Endothelial cell of umbilical vein (primary cell): ENCODE data around the gene KLHL25. TPM values are rescaled to one million over a fixed set of nuclear protein-coding genes. Genes with fewer than 3 reads are reported as not detected.

Experiments used
- BruUV-seq: library from RNA; stranded (reverse); fragments of 400-500 nt; replicated peaks from 2 replicates; lab custom pipeline; 2021; lab: Mats Ljungman, UMichigan
- CTCF ChIA-PET: fragments of 300-600, 350-600 bp; sonication (Branson Sonifier 250); formaldehyde crosslinking; loops from one replicate; lab custom pipeline; 2021; ENCODE audit warnings: antibody characterized with exemption, inconsistent platforms; lab: Charles Lee
- POLR2A ChIA-PET: fragments of 300-600, 350-600 bp; sonication (Branson Sonifier 250); formaldehyde crosslinking; loops from one replicate; lab custom pipeline; 2021; ENCODE audit warnings: antibody characterized with exemption, inconsistent platforms; lab: Charles Lee
- DNase-seq: peaks from one replicate; pipeline ENCODE4 v3.0.0-alpha.2; 2011; ENCODE audit warnings: low read depth, low spot score
- FAIRE-seq: peaks from 2 replicates; lab custom pipeline; 2011; peaks lifted over from hg19 to GRCh38; lab: Jason Lieb, UNC
- H2AFZ ChIP-seq: 2 replicates; pipeline ENCODE4 v1.6.0; 2012; ENCODE audit warnings: low read depth, low read length, control low read depth, inconsistent platforms
- H3K27ac ChIP-seq: 2 replicates; pipeline ENCODE4 v1.5.1; 2011; ENCODE audit warnings: low read depth, mild to moderate bottlenecking, control low read depth, low read length, moderate library complexity; ENCODE audit not compliant: insufficient read depth
- H3K27me3 ChIP-seq, 2 experiments: 2 replicates each; pipeline versions ENCODE4 v1.6.0 to v1.6.1; 2011; ENCODE audit warnings: low read length in 2 of 2, mixed read lengths in 1 of 2; ENCODE audit not compliant: control insufficient read depth in 2 of 2, insufficient read depth in 2 of 2
- H3K36me3 ChIP-seq, 2 experiments: 2 replicates in 1 of 2; 3 replicates in 1 of 2; pipeline ENCODE4 v1.5.1; 2011; ENCODE audit warnings: low read length in 2 of 2, mild to moderate bottlenecking in 1 of 2, moderate library complexity in 1 of 2; ENCODE audit not compliant: control insufficient read depth in 2 of 2, insufficient read depth in 2 of 2; ENCODE audit errors: extremely low read depth in 1 of 2
- H3K4me1 ChIP-seq: 3 replicates; pipeline ENCODE4 v1.5.1; 2011; ENCODE audit warnings: mild to moderate bottlenecking, low read length; ENCODE audit not compliant: control insufficient read depth, insufficient read depth; ENCODE audit errors: extremely low read depth
- H3K4me2 ChIP-seq: 2 replicates; pipeline ENCODE4 v1.6.1; 2011; ENCODE audit warnings: low read length, control low read depth, mixed read lengths; ENCODE audit not compliant: insufficient read depth
- H3K4me3 ChIP-seq, 3 experiments: fragments of 200-600 bp in 1 of 3; sonication (generic), shearing (Covaris generic) in 1 of 3; replicated peaks in 1 of 3; 2 replicates each; pipeline ENCODE4 v1.5.1; 2011 to 2016; ENCODE audit warnings: control low read depth in 3 of 3, low read length in 3 of 3, mild to moderate bottlenecking in 2 of 3, inconsistent platforms in 1 of 3, low read depth in 1 of 3, moderate library complexity in 1 of 3; ENCODE audit not compliant: insufficient read depth in 1 of 3
- H3K79me2 ChIP-seq: 2 replicates; pipeline ENCODE4 v1.6.0; 2012; ENCODE audit warnings: low read length, inconsistent platforms; ENCODE audit not compliant: control insufficient read depth, insufficient read depth
- H3K9ac ChIP-seq: replicated peaks from 2 replicates; pipeline ENCODE3; 2011; ENCODE audit warnings: low read length, control low read depth; ENCODE audit not compliant: insufficient read depth; ENCODE audit errors: extremely low read depth
- H3K9me1 ChIP-seq: replicated peaks from 3 replicates; pipeline ENCODE4 v1.6.0; 2011; ENCODE audit warnings: mild to moderate bottlenecking, low read length; ENCODE audit not compliant: control insufficient read depth, insufficient read depth; ENCODE audit errors: extremely low read depth
- H3K9me3 ChIP-seq: replicated peaks from 2 replicates; pipeline ENCODE4 v1.5.1; 2012; ENCODE audit warnings: low read length, inconsistent platforms; ENCODE audit not compliant: control insufficient read depth, insufficient read depth
- H4K20me1 ChIP-seq: replicated peaks from 2 replicates; pipeline ENCODE3; 2011; ENCODE audit warnings: mild to moderate bottlenecking, low read length; ENCODE audit not compliant: control insufficient read depth, insufficient read depth; ENCODE audit errors: extremely low read depth
- CTCF ChIP-seq, 2 donors: IDR thresholded peaks; 1 replicate in 1 of 2; 2 replicates in 1 of 2; pipeline ENCODE4 v1.5.1; 2011; ENCODE audit warnings: low read length in 2 of 2, mild to moderate bottlenecking in 2 of 2, moderate library complexity in 2 of 2, control low read depth in 1 of 2, inconsistent platforms in 1 of 2, low read depth in 1 of 2; ENCODE audit not compliant: insufficient read depth in 1 of 2; ENCODE audit errors: extremely low read depth in 1 of 2
- FOS ChIP-seq: IDR thresholded peaks from 2 replicates; pipeline ENCODE4 v1.6.1; 2011; ENCODE audit warnings: mild to moderate bottlenecking, low read length, moderate library complexity, borderline replicate concordance; ENCODE audit not compliant: insufficient read depth
- JUN ChIP-seq: IDR thresholded peaks from 2 replicates; pipeline ENCODE4 v1.6.1; 2011; ENCODE audit warnings: borderline replicate concordance, low read depth; ENCODE audit not compliant: insufficient read length, insufficient read depth
- MAX ChIP-seq: IDR thresholded peaks from 2 replicates; pipeline ENCODE4 v1.6.1; 2011; ENCODE audit not compliant: insufficient read depth, insufficient read length
- MYC ChIP-seq: IDR thresholded peaks from one replicate; pipeline ENCODE4 v1.6.1; 2011; ENCODE audit warnings: mild to moderate bottlenecking, low read depth, low read length
- POLR2A ChIP-seq: IDR thresholded peaks from 2 replicates; pipeline ENCODE4 v1.6.1; 2012; ENCODE audit warnings: low read depth, mild to moderate bottlenecking, control low read depth, low read length
- POLR2AphosphoS5 ChIP-seq: IDR thresholded peaks from 2 replicates; pipeline ENCODE4 v1.6.1; 2012; ENCODE audit warnings: low read depth, mild to moderate bottlenecking, control low read depth, low read length, moderate library complexity; ENCODE audit not compliant: insufficient read depth
- dilution Hi-C: fragments of 300-500 bp; cut with MboI; formaldehyde crosslinking; loops from one replicate; pipeline ENCODE4 v1.15.0; 2019; ENCODE audit warnings: low sequenced_read_pairs; ENCODE audit not compliant: extremely low pct_ligation_motif_present
- intact Hi-C: fragments of 100-400 bp; cut with micrococcal nuclease; formaldehyde crosslinking; loops from one replicate; pipeline ENCODE4 v1.10.0; 2022
- polyA plus RNA-seq, 4 experiments: library from polyadenylated mRNA; depleted of rRNA in 3 of 4; stranded (reverse) in 3 of 4; unstranded in 1 of 4; fragments of >200 nt; gene quantifications; 2 replicates each; pipeline versions ENCODE4 v1.2.1 to v1.2.3, GENCODE V29; 2011 to 2012; ENCODE audit warnings: missing spikeins in 1 of 4
- total RNA-seq: library from RNA; stranded (reverse); gene quantifications from 2 replicates; pipeline ENCODE4 v1.2.3, GENCODE V29; 2021

The KLHL25 gene
- total and polyA plus RNA-seq, 2 donors (not counting 3 experiments of a cell fraction or from before 2014, with no cell fraction given) = 5.4 to 6.4 TPM

- DNase-seq = no peak
- no peak overlapping the region for H3K9ac ChIP-seq
- dilution Hi-C loops (no loop called here), intact Hi-C loops (loop anchor here (1.0 kb wide), 1 partner anchor 71 kb away; no protein-coding TSS in a partner anchor)
- no peak overlapping the region for H3K27ac ChIP-seq
- TF ChIP-seq MAX (no peak), POLR2A (no peak), CTCF (IDR thresholded peaks at IDR 0.05; ENCODE audit: extremely low read depth in 1 of 2, insufficient read depth in 1 of 2, low read depth in 1 of 2, low read length in 2 of 2) (peak in 1 of 2 donors; percentile 9), JUN (no peak), MYC (no peak), POLR2AphosphoS5 (no peak), FOS (no peak)
- FAIRE-seq = no peak
- H3K4me1 ChIP-seq = no peaks in the 10 kb centered on the region
- ChIA-PET CTCF (interaction anchor here (1.6 kb wide), 1 partner anchor 72 kb away, joined by 4 read pairs; no protein-coding TSS in a partner anchor), POLR2A (no interaction called here)
- H3K36me3 ChIP-seq = no peaks in the 10 kb centered on the region
- no peaks in the 10 kb centered on the region for H3K27me3 ChIP-seq
- no peaks in the 10 kb centered on the region for H3K9me3 ChIP-seq
- no peak overlapping the region for H3K4me3 ChIP-seq
- no TSS peak for BruUV-seq
- no peaks in the 10 kb centered on the region for H3K9me1 ChIP-seq
- H2AFZ ChIP-seq = no peak overlapping the region
- H4K20me1 ChIP-seq = no peaks in the 10 kb centered on the region
- H3K4me2 ChIP-seq = no peak overlapping the region
- H3K79me2 ChIP-seq = no peaks in the 10 kb centered on the region
Observed at GRCh38 chr15:85760531-85761371, 34.0 kb downstream of the KLHL25 start.
